GM12878 (cell line): ENCODE data around the gene MEGF6. TPM values are rescaled to one million over a fixed set of nuclear protein-coding genes. Genes with fewer than 3 reads are reported as not detected.

ENCODE experiments used
- REST ChIP-seq: IDR thresholded peaks from 2 replicates; pipeline ENCODE4 v1.6.1; 2012; ENCODE audit warnings: mild to moderate bottlenecking, low read depth, low read length
- ZNF687 ChIP-seq: fragments of 450-650 bp; IDR thresholded peaks from 2 replicates; pipeline ENCODE4 v1.6.1; 2017; ENCODE audit warnings: mild to moderate bottlenecking, moderate library complexity
- polyA plus RNA-seq, 11 experiments: library from polyadenylated mRNA; depleted of rRNA in 4 of 11; unstranded in 6 of 11; stranded (reverse) in 5 of 11; fragments of >200 nt; fragmentation: Nextera tagmentation in 4 of 11; fragmentation: Illumina TruSeq in 1 of 11; extraction: Ambion mirVana in 4 of 11; extraction: Trizol in 1 of 11; gene quantifications; 1 replicate in 1 of 11; 2 replicates in 10 of 11; pipeline versions ENCODE4 v1.2.1 to v1.2.3, GENCODE V29; 2011 to 2016; ENCODE audit warnings: inconsistent platforms in 2 of 11, missing spikeins in 2 of 11, low read depth in 1 of 11
- total RNA-seq, 4 experiments: library from RNA; depleted of rRNA in 3 of 4; stranded (reverse); fragments of >200 nt in 3 of 4; fragmentation: Illumina TruSeq in 1 of 4; extraction: Trizol in 1 of 4; gene quantifications; 2 replicates each; pipeline versions ENCODE4 v1.2.1 to v1.2.3, GENCODE V29; 2013 to 2021

The MEGF6 gene
- total and polyA plus RNA-seq, 10 of the 15 experiments (the other 5 are each of a cell fraction or from before 2014, with no cell fraction given): 0.03 to 0.41 TPM; not detected in 8

- TF ChIP-seq ZNF687: no peak
- no peak for TF ChIP-seq REST
Observed at GRCh38 chr1:3603571-3604467, 7.5 kb downstream of the MEGF6 start (continued).
